ENCODE results near the gene MYO9B.

The MYO9B gene

GRCh38 chr19:17074634-17075034 lies 943 bp upstream of the MYO9B start:
- TF ChIP-seq CTCF (IDR thresholded peaks at IDR 0.05; ENCODE audit: insufficient read depth, low read length, poor library complexity, severe bottlenecking): no peak
- peak overlapping the region; percentile 90 for H3K4me3 ChIP-seq (replicated peaks; ENCODE audit: low read depth, low read length)
- H3K36me3 ChIP-seq (ENCODE audit: control insufficient read depth, insufficient read depth, low read length): peaks cover 7% of the 10 kb centered on the region
- no peak for DNase-seq (ENCODE audit: extremely low read depth, insufficient read length)
- no peaks in the 10 kb centered on the region for H3K27me3 ChIP-seq (replicated peaks; ENCODE audit: control insufficient read depth, insufficient read depth, low read length)

- peaks cover 5% of the 10 kb centered on the region for H3K36me3 ChIP-seq (ENCODE audit: control insufficient read depth, insufficient read depth, low read length)
- H3K4me3 ChIP-seq (replicated peaks; ENCODE audit: low read depth, low read length): peak overlapping the region; percentile 98
- peak; percentile 71 for DNase-seq (ENCODE audit: extremely low read depth, insufficient read length)
- H3K27me3 ChIP-seq (replicated peaks; ENCODE audit: control insufficient read depth, insufficient read depth, low read length): no peaks in the 10 kb centered on the region
- peak; percentile 13 for TF ChIP-seq CTCF (IDR thresholded peaks at IDR 0.05; ENCODE audit: insufficient read depth, low read length, poor library complexity, severe bottlenecking)
These were observed 426 bp downstream of the MYO9B start for GRCh38 chr19:17075864-17076542.

GRCh38 chr19:17076543-17076991 lies 990 bp downstream of the MYO9B start:
- H3K36me3 ChIP-seq (ENCODE audit: control insufficient read depth, insufficient read depth, low read length): peaks cover 1% of the 10 kb centered on the region; the same call in 1 of the 2 replicates
- peak; percentile 40 for DNase-seq (ENCODE audit: extremely low read depth, insufficient read length)
- TF ChIP-seq CTCF (IDR thresholded peaks at IDR 0.05; ENCODE audit: insufficient read depth, low read length, poor library complexity, severe bottlenecking): no peak
- no peaks in the 10 kb centered on the region for H3K27me3 ChIP-seq (replicated peaks; ENCODE audit: control insufficient read depth, insufficient read depth, low read length)
- peak overlapping the region; percentile 98 for H3K4me3 ChIP-seq (replicated peaks; ENCODE audit: low read depth, low read length)

GRCh38 chr19:17077447-17078028 lies 2.0 kb downstream of the MYO9B start:
- TF ChIP-seq CTCF (IDR thresholded peaks at IDR 0.05; ENCODE audit: insufficient read depth, low read length, poor library complexity, severe bottlenecking): no peak
- Histone ChIP-seq H3K4me3 (replicated peaks; ENCODE audit: low read depth, low read length) (peak overlapping the region; percentile 98), H3K27me3 (replicated peaks; ENCODE audit: control insufficient read depth, insufficient read depth, low read length) (no peaks in the 10 kb centered on the region), H3K36me3 (ENCODE audit: control insufficient read depth, insufficient read depth, low read length) (peaks cover 5% of the 10 kb centered on the region; the same call in 1 of the 2 replicates)
- DNase-seq (ENCODE audit: extremely low read depth, insufficient read length): no peak

GRCh38 chr19:17078036-17078919 lies 2.7 kb downstream of the MYO9B start:
- Histone ChIP-seq H3K36me3 (ENCODE audit: control insufficient read depth, insufficient read depth, low read length) (peaks cover 9% of the 10 kb centered on the region; the same call in 1 of the 2 replicates), H3K27me3 (replicated peaks; ENCODE audit: control insufficient read depth, insufficient read depth, low read length) (no peaks in the 10 kb centered on the region), H3K4me3 (replicated peaks; ENCODE audit: low read depth, low read length) (peak overlapping the region; percentile 98)
- DNase-seq (ENCODE audit: extremely low read depth, insufficient read length): no peak
- TF ChIP-seq CTCF (IDR thresholded peaks at IDR 0.05; ENCODE audit: insufficient read depth, low read length, poor library complexity, severe bottlenecking): no peak
